GM19025 (cell line): ENCODE data around the gene TUBGCP6.

Experiments
- ATAC-seq: cut with Tn5 transposase; IDR thresholded peaks from one replicate; pipeline ENCODE4 v1.9.1; 2021; ENCODE audit warnings: mild to moderate bottlenecking, low read depth, moderate library complexity; ENCODE audit not compliant: unreplicated experiment

Gene TUBGCP6

GRCh38 chr22:50198624-50199017 is 46.2 kb downstream of the TUBGCP6 start:
- ATAC-seq: no peak

- no peak for ATAC-seq
These were observed 46.8 kb downstream of the TUBGCP6 start for GRCh38 chr22:50197856-50198623.

GRCh38 chr22:50197000-50197800 is 47.6 kb downstream of the TUBGCP6 start:
- no peak for ATAC-seq

- ATAC-seq: no peak
These were observed 48.6 kb downstream of the TUBGCP6 start for GRCh38 chr22:50196256-50196655.

GRCh38 chr22:50194037-50194805 is 50.6 kb downstream of the TUBGCP6 start:
- ATAC-seq: no peak

- no peak for ATAC-seq
These were observed 51.2 kb downstream of the TUBGCP6 start for GRCh38 chr22:50193621-50194020.

GRCh38 chr22:50192436-50193204 is 52.2 kb downstream of the TUBGCP6 start:
- no peak for ATAC-seq

GRCh38 chr22:50190941-50191741 is 53.7 kb downstream of the TUBGCP6 start:
- ATAC-seq: no peak

GRCh38 chr22:50190182-50190940 is 54.5 kb downstream of the TUBGCP6 start:
- peak; percentile 34 for ATAC-seq

- peak; percentile 4 for ATAC-seq
These were observed 55.0 kb downstream of the TUBGCP6 start for GRCh38 chr22:50189849-50190181.

GRCh38 chr22:50189184-50189848 is 55.5 kb downstream of the TUBGCP6 start:
- ATAC-seq: no peak

GRCh38 chr22:50188356-50188755 is 56.5 kb downstream of the TUBGCP6 start:
- no peak for ATAC-seq

GRCh38 chr22:50186761-50187523 is 57.9 kb downstream of the TUBGCP6 start:
- no peak for ATAC-seq

- no peak for ATAC-seq
These were observed 58.6 kb downstream of the TUBGCP6 start for GRCh38 chr22:50186181-50186714.

GRCh38 chr22:50185375-50186087 is 59.3 kb downstream of the TUBGCP6 start, which contains the start of gene TRABD:
Gene TRABD, plus strand, starts transcription at chr22:50185913. Its CDS starts 7,148 bp downstream, at chr22:50193061.
- peak; percentile 39 for ATAC-seq

GRCh38 chr22:50184902-50185374 is 59.9 kb downstream of the TUBGCP6 start:
- ATAC-seq: no peak
